Measurements from ENCODE around the gene ACKR2. TPM values are rescaled to one million over a fixed set of nuclear protein-coding genes. Genes with fewer than 3 reads are reported as not detected.
A peak's percentile ranks its signal among the peaks of the same experiment; 100 is the strongest.

Gene ACKR2
- total and polyA plus RNA-seq, 2 experiments from 2014 or later: 0.35 TPM; not detected in 1

DNA sequence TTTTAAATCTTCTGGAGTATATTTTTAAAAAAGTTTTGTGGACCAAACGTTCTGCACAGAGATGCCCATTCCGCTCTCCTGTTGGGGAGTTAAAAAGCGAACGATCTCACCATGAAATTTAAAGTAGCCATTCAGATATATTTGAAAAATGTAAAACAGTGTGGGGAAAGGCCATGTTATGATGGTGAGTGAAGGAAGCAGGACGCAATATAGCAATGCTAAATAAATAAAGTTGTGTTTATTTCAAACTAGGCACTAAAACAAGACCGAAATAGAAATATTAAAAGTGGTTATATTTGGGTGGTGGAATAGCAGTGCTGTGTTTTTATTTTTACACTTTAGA lies 35.9 kb upstream of the ACKR2 start (continued):
- TF ChIP-seq, protein P1, sequence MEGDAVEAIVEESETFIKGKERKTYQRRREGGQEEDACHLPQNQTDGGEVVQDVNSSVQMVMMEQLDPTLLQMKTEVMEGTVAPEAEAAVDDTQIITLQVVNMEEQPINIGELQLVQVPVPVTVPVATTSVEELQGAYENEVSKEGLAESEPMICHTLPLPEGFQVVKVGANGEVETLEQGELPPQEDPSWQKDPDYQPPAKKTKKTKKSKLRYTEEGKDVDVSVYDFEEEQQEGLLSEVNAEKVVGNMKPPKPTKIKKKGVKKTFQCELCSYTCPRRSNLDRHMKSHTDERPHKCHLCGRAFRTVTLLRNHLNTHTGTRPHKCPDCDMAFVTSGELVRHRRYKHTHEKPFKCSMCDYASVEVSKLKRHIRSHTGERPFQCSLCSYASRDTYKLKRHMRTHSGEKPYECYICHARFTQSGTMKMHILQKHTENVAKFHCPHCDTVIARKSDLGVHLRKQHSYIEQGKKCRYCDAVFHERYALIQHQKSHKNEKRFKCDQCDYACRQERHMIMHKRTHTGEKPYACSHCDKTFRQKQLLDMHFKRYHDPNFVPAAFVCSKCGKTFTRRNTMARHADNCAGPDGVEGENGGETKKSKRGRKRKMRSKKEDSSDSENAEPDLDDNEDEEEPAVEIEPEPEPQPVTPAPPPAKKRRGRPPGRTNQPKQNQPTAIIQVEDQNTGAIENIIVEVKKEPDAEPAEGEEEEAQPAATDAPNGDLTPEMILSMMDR (conservative IDR thresholded peaks at IDR 0.05; ENCODE audit: low read depth in 2 of 2): no peak
- no peak for TF ChIP-seq EZH2 (IDR thresholded peaks at IDR 0.05; ENCODE audit: low read depth, unreplicated experiment)
- TF ChIP-seq, protein P2, sequence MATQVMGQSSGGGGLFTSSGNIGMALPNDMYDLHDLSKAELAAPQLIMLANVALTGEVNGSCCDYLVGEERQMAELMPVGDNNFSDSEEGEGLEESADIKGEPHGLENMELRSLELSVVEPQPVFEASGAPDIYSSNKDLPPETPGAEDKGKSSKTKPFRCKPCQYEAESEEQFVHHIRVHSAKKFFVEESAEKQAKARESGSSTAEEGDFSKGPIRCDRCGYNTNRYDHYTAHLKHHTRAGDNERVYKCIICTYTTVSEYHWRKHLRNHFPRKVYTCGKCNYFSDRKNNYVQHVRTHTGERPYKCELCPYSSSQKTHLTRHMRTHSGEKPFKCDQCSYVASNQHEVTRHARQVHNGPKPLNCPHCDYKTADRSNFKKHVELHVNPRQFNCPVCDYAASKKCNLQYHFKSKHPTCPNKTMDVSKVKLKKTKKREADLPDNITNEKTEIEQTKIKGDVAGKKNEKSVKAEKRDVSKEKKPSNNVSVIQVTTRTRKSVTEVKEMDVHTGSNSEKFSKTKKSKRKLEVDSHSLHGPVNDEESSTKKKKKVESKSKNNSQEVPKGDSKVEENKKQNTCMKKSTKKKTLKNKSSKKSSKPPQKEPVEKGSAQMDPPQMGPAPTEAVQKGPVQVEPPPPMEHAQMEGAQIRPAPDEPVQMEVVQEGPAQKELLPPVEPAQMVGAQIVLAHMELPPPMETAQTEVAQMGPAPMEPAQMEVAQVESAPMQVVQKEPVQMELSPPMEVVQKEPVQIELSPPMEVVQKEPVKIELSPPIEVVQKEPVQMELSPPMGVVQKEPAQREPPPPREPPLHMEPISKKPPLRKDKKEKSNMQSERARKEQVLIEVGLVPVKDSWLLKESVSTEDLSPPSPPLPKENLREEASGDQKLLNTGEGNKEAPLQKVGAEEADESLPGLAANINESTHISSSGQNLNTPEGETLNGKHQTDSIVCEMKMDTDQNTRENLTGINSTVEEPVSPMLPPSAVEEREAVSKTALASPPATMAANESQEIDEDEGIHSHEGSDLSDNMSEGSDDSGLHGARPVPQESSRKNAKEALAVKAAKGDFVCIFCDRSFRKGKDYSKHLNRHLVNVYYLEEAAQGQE (IDR thresholded peaks at IDR 0.05; ENCODE audit: unreplicated experiment): no peak

DNA sequence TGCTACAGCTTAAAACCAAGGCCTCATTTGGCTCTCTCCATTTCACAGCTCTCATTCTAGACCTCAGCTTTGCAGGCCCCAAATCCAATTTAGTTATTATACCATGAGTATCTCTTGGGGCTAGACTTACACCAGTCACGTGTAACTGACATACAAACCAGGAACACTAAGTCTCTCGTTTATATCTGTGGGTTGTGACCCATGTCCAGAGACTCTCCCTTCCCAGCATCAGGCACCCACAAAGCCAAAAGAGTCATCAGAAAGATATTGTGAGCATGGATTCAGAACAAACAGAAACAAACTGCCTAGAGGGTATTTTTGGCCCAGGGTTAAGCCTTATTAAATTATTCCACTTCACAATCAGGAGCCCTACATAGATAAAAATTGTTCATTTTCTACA lies 30.6 kb upstream of the ACKR2 start:
- Histone ChIP-seq H3F3A (replicated peaks; ENCODE audit: low read depth) (no peaks in the 10 kb centered on the region), H3K4me2 (no peak overlapping the region), H3K9me2 (ENCODE audit: insufficient read depth) (no peaks in the 10 kb centered on the region), H3K4me1 (ENCODE audit: insufficient read depth) (peaks cover under 1% of the 10 kb centered on the region; the same call in 1 of the 2 replicates), H3K79me2 (replicated peaks; ENCODE audit: insufficient read depth) (no peaks in the 10 kb centered on the region; the same call in 1 of the 2 replicates), H3K4me3 (no peak overlapping the region), H4K20me1 (replicated peaks; ENCODE audit: insufficient read depth) (peaks cover 3% of the 10 kb centered on the region; the same call in 1 of the 2 replicates), H3K27ac (ENCODE audit: low read depth) (no peak overlapping the region), H3K36me3 (ENCODE audit: insufficient read depth) (peaks cover 4% of the 10 kb centered on the region; the same call in 1 of the 2 replicates), H2AFZ (no peak overlapping the region), H3K27me3 (ENCODE audit: insufficient read depth) (no peaks in the 10 kb centered on the region)
- ATAC-seq (no peak), DNase-seq (ENCODE audit: low spot score) (no peak)
- Mint-ChIP-seq H3K9me3 (no peaks in the 10 kb centered on the region; the same call in 2 of the 3 replicates), H3K27me3 (ENCODE audit: insufficient read depth, low read depth, poor library complexity) (peaks cover 4% of the 10 kb centered on the region), H3K4me3 (no peak overlapping the region), H3K27ac (0 out of 2 replicates have a peak overlapping the region, but pooled peaks have one; percentile 54), H3K4me1 (peaks cover under 1% of the 10 kb centered on the region; the same call in 1 of the 3 replicates), H3K36me3 (ENCODE audit: low read depth) (peaks cover 7% of the 10 kb centered on the region; the same call in 2 of the 3 replicates)
- no peak for TF ChIP-seq CREB1 (CRISPR knock-in tag; IDR thresholded peaks at IDR 0.05; ENCODE audit: low read depth)
- TF ChIP-seq EZH2phosphoT487 (IDR thresholded peaks at IDR 0.05; ENCODE audit: unreplicated experiment): no peak
- TF ChIP-seq, protein P2 (IDR thresholded peaks at IDR 0.05; ENCODE audit: unreplicated experiment): no peak
- TF ChIP-seq, protein P3, sequence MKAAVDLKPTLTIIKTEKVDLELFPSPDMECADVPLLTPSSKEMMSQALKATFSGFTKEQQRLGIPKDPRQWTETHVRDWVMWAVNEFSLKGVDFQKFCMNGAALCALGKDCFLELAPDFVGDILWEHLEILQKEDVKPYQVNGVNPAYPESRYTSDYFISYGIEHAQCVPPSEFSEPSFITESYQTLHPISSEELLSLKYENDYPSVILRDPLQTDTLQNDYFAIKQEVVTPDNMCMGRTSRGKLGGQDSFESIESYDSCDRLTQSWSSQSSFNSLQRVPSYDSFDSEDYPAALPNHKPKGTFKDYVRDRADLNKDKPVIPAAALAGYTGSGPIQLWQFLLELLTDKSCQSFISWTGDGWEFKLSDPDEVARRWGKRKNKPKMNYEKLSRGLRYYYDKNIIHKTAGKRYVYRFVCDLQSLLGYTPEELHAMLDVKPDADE (IDR thresholded peaks at IDR 0.05): no peak
- TF ChIP-seq NANOG (IDR thresholded peaks at IDR 0.05; ENCODE audit: borderline replicate concordance): no peak
- TF ChIP-seq, protein P4, sequence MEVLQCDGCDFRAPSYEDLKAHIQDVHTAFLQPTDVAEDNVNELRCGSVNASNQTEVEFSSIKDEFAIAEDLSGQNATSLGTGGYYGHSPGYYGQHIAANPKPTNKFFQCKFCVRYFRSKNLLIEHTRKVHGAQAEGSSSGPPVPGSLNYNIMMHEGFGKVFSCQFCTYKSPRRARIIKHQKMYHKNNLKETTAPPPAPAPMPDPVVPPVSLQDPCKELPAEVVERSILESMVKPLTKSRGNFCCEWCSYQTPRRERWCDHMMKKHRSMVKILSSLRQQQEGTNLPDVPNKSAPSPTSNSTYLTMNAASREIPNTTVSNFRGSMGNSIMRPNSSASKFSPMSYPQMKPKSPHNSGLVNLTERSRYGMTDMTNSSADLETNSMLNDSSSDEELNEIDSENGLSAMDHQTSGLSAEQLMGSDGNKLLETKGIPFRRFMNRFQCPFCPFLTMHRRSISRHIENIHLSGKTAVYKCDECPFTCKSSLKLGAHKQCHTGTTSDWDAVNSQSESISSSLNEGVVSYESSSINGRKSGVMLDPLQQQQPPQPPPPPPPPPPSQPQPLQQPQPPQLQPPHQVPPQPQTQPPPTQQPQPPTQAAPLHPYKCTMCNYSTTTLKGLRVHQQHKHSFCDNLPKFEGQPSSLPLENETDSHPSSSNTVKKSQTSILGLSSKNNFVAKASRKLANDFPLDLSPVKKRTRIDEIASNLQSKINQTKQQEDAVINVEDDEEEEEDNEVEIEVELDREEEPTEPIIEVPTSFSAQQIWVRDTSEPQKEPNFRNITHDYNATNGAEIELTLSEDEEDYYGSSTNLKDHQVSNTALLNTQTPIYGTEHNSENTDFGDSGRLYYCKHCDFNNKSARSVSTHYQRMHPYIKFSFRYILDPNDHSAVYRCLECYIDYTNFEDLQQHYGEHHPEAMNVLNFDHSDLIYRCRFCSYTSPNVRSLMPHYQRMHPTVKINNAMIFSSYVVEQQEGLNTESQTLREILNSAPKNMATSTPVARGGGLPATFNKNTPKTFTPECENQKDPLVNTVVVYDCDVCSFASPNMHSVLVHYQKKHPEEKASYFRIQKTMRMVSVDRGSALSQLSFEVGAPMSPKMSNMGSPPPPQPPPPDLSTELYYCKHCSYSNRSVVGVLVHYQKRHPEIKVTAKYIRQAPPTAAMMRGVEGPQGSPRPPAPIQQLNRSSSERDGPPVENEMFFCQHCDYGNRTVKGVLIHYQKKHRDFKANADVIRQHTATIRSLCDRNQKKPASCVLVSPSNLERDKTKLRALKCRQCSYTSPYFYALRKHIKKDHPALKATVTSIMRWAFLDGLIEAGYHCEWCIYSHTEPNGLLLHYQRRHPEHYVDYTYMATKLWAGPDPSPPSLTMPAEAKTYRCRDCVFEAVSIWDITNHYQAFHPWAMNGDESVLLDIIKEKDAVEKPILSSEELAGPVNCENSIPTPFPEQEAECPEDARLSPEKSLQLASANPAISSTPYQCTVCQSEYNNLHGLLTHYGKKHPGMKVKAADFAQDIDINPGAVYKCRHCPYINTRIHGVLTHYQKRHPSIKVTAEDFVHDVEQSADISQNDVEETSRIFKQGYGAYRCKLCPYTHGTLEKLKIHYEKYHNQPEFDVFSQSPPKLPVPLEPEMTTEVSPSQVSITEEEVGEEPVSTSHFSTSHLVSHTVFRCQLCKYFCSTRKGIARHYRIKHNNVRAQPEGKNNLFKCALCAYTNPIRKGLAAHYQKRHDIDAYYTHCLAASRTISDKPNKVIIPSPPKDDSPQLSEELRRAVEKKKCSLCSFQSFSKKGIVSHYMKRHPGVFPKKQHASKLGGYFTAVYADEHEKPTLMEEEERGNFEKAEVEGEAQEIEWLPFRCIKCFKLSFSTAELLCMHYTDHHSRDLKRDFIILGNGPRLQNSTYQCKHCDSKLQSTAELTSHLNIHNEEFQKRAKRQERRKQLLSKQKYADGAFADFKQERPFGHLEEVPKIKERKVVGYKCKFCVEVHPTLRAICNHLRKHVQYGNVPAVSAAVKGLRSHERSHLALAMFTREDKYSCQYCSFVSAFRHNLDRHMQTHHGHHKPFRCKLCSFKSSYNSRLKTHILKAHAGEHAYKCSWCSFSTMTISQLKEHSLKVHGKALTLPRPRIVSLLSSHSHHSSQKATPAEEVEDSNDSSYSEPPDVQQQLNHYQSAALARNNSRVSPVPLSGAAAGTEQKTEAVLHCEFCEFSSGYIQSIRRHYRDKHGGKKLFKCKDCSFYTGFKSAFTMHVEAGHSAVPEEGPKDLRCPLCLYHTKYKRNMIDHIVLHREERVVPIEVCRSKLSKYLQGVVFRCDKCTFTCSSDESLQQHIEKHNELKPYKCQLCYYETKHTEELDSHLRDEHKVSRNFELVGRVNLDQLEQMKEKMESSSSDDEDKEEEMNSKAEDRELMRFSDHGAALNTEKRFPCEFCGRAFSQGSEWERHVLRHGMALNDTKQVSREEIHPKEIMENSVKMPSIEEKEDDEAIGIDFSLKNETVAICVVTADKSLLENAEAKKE (CRISPR knock-in tag; IDR thresholded peaks at IDR 0.05): no peak

All from GM23338 (cell line).